Tibial artery (tissue), 4 donors: ENCODE measurements around the gene ASIC2.

Experiments
- DNase-seq, 2 donors: peaks; one replicate each; pipeline ENCODE4 v3.0.0-alpha.2; 2019
- H3K27ac ChIP-seq, 2 donors: fragments of 200-600 bp; sonication (generic) in 1 of 2; 1 replicate in 1 of 2; 2 replicates in 1 of 2; pipeline ENCODE4 v1.5.1; 2018 to 2019; ENCODE audit warnings: mild to moderate bottlenecking in 1 of 2
- H3K27me3 ChIP-seq, 2 donors: fragments of 200-600 bp; sonication (generic) in 1 of 2; one replicate each; pipeline versions ENCODE4 v1.5.1 to v1.6.0; 2016 to 2019
- H3K36me3 ChIP-seq, 3 donors: fragments of 200-600 bp; sonication (generic) in 2 of 3; one replicate each; pipeline ENCODE4 v1.5.1; 2016 to 2019; ENCODE audit warnings: mild to moderate bottlenecking in 2 of 3
- H3K4me1 ChIP-seq, 4 donors: fragments of 200-600 bp; sonication (generic) in 2 of 4; 1 replicate in 3 of 4; 2 replicates in 1 of 4; pipeline ENCODE4 v1.5.1; 2016 to 2019
- H3K4me3 ChIP-seq, 2 donors: fragments of 200-600 bp; sonication (generic) in 1 of 2; 1 replicate in 1 of 2; 2 replicates in 1 of 2; pipeline ENCODE4 v1.5.1; 2018 to 2019; ENCODE audit warnings: mild to moderate bottlenecking in 2 of 2
- H3K9me3 ChIP-seq, 3 donors: fragments of 200-600 bp; sonication (generic) in 1 of 3; one replicate each; pipeline ENCODE4 v1.5.1; 2016 to 2019
- intact Hi-C: fragments of 100-400 bp; cut with DNase I; formaldehyde crosslinking; loops from one replicate; pipeline ENCODE4 v1.15.0; 2023; ENCODE audit warnings: low total_unique reads
- TF ChIP-seq, protein P1 (sequence below), 2 experiments: fragments of 200-600 bp in 1 of 2; fragments of 450-650 bp in 1 of 2; IDR thresholded peaks; one replicate each; pipeline ENCODE4 v1.5.1; 2017 to 2019; ENCODE audit warnings: antibody characterized with exemption in 2 of 2, mild to moderate bottlenecking in 1 of 2, moderate library complexity in 1 of 2

The ASIC2 gene

DNA sequence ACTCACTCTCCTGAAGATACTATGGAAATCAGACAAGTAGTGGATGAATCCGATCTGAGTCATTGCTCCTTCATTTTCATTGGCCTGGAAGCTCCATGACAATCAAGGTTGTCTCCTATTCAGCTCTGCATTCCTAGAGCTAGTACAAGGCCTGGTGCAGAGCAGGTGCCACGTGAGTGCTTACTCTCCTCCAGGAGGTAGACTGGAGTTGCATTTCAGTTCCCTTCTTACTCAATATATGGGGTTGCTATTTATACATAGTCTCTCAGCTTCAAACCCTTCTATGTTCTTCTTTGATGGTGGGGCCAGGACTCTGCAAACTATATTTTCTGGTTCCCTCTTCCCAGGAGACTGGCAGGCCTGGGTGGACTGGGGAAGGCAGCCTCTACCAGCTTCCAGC is 148.3 kb downstream of the ASIC2 start:
- no peaks in the 10 kb centered on the region for H3K36me3 ChIP-seq
- H3K4me3 ChIP-seq: no peak overlapping the region
- TF ChIP-seq, protein P1, sequence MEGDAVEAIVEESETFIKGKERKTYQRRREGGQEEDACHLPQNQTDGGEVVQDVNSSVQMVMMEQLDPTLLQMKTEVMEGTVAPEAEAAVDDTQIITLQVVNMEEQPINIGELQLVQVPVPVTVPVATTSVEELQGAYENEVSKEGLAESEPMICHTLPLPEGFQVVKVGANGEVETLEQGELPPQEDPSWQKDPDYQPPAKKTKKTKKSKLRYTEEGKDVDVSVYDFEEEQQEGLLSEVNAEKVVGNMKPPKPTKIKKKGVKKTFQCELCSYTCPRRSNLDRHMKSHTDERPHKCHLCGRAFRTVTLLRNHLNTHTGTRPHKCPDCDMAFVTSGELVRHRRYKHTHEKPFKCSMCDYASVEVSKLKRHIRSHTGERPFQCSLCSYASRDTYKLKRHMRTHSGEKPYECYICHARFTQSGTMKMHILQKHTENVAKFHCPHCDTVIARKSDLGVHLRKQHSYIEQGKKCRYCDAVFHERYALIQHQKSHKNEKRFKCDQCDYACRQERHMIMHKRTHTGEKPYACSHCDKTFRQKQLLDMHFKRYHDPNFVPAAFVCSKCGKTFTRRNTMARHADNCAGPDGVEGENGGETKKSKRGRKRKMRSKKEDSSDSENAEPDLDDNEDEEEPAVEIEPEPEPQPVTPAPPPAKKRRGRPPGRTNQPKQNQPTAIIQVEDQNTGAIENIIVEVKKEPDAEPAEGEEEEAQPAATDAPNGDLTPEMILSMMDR (IDR thresholded peaks at IDR 0.05): no peak
- intact Hi-C loops: no loop called here
- no peaks in the 10 kb centered on the region for H3K9me3 ChIP-seq
- H3K4me1 ChIP-seq: no peaks in the 10 kb centered on the region
- H3K27ac ChIP-seq: no peak overlapping the region
- DNase-seq: no peak
- H3K27me3 ChIP-seq: no peaks in the 10 kb centered on the region

DNA sequence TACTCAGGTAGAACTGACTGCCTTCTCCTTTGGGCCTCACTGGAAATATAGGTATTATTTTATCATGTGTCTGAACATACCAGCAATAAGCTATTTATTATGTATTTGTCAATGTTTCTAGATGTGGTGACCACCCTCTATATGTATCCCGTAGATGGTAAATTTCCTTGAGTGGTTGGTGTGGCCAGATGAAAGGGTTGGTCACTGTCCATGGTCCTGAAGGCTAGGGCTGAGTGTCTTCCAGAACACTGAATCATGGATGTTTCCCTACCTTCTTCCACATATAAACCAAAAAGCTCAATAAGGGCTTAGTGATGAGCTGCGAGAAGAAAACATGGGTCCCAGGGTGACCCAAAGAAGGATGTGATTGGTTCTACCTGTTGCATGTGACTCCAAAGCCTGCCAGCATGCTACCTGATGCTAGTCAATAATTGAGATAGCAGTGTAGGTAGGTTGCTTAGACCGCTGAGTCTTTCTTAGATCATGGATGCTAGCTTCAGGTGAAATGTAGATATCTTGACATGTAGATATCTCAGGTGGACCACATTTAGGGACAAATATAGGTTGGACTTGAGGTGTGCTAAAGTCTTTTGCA is 150.3 kb downstream of the ASIC2 start:
- no peaks in the 10 kb centered on the region for H3K9me3 ChIP-seq
- H3K36me3 ChIP-seq: no peaks in the 10 kb centered on the region
- no peaks in the 10 kb centered on the region for H3K4me1 ChIP-seq
- no peaks in the 10 kb centered on the region for H3K27me3 ChIP-seq
- no peak overlapping the region for H3K4me3 ChIP-seq
- TF ChIP-seq, protein P1 (IDR thresholded peaks at IDR 0.05): no peak
- intact Hi-C loops: no loop called here
- DNase-seq: no peak
- H3K27ac ChIP-seq: no peak overlapping the region

DNA sequence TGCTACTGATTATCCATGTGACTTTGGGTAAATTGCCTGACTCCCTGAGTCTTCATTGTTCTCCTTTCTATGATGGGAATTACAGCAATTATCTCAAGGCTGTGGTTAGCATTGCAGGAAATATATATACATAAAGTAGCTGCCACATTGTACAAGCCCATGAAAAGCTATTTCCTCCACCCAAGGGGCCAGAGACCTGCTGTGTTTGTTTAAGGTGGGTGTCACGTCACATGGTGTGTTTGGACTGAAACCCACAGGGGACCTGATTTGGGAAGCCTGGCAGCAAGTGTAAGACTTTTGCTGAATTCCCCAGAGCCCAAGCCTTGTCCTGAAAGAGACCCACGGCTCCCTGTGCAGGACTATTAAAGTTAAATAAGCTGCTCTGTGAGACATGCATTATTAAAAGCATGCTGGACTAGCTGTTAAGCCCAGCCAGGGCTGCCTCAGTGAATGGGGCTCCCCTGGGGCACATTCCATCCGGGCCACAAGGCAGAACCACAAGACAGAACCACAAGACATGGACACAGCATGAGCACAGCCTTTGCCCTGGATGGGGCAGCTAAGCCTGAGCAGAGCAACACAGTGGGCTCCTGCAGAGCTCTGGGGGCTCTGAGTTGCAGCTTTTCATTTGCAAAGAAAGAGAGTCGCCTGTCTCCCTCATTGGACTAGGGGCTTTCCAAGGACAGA is 152.5 kb downstream of the ASIC2 start:
- TF ChIP-seq, protein P1 (IDR thresholded peaks at IDR 0.05): no peak
- H3K27me3 ChIP-seq: no peaks in the 10 kb centered on the region
- DNase-seq: no peak
- no peak overlapping the region for H3K27ac ChIP-seq
- no peaks in the 10 kb centered on the region for H3K4me1 ChIP-seq
- no peaks in the 10 kb centered on the region for H3K36me3 ChIP-seq
- no peaks in the 10 kb centered on the region for H3K9me3 ChIP-seq
- no peak overlapping the region for H3K4me3 ChIP-seq
- intact Hi-C loops: no loop called here

DNA sequence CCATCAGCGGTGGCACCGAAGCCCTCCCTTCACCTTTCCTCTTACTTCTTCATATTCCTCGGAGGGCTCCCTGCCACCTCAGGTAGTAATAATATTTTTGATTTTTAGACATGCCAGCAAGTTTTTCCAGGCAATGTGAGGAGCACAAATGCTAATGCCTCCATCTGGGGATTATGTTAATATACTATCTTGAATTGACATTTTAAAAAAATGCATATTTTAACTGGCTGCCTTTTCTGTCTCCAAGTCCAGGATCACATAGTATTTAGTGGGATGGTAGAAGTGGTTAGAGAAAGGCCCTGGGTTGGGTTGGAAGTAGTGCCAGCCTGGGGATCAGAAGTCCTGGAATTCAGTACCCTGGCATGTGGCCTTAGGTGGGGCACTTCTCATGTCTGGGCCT is 154.5 kb downstream of the ASIC2 start:
- intact Hi-C loops: no loop called here
- TF ChIP-seq, protein P1 (IDR thresholded peaks at IDR 0.05): no peak
- Histone ChIP-seq H3K36me3 (no peaks in the 10 kb centered on the region), H3K27ac (no peak overlapping the region), H3K4me1 (no peaks in the 10 kb centered on the region), H3K27me3 (no peaks in the 10 kb centered on the region), H3K4me3 (no peak overlapping the region), H3K9me3 (no peaks in the 10 kb centered on the region)
- DNase-seq: no peak

DNA sequence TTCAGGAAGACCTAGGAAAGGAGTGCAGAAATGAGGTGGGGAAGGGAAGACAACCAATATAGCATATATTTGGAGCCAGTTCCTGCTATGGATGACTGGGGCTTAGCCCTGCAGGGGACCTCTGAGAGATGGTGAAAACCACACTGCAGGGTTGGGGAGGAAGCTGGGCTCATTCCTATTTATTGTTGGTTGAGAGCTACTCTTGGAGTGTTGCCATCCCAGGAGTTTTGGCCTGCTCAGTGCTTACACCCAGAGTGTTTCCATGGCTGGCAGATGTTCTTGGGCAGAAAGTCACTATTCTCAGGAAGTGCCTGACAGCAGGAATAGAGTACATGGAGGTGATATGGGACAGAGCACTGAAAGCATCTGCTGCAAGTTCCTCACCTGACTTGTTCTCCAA is 155.7 kb downstream of the ASIC2 start:
- Histone ChIP-seq H3K9me3 (no peaks in the 10 kb centered on the region), H3K27ac (no peak overlapping the region), H3K4me1 (no peaks in the 10 kb centered on the region), H3K4me3 (no peak overlapping the region), H3K27me3 (no peaks in the 10 kb centered on the region), H3K36me3 (no peaks in the 10 kb centered on the region)
- TF ChIP-seq, protein P1 (IDR thresholded peaks at IDR 0.05): no peak
- intact Hi-C loops: no loop called here
- no peak for DNase-seq
